GM10266 (cell line): ENCODE measurements around the gene PVR.

Experiments
- DNase-seq: peaks from one replicate; pipeline ENCODE4 v3.0.0; 2012; ENCODE audit errors: extremely low spot score
- TF ChIP-seq, protein P1 (sequence below): IDR thresholded peaks from 2 replicates; pipeline ENCODE4 v1.5.1; 2012; ENCODE audit warnings: mild to moderate bottlenecking, low read depth; ENCODE audit not compliant: control insufficient read depth, insufficient read depth; ENCODE audit errors: missing control alignments

Gene PVR

GRCh38 chr19:44640518-44640917 is 3.2 kb upstream of the PVR start:
- TF ChIP-seq, protein P1, sequence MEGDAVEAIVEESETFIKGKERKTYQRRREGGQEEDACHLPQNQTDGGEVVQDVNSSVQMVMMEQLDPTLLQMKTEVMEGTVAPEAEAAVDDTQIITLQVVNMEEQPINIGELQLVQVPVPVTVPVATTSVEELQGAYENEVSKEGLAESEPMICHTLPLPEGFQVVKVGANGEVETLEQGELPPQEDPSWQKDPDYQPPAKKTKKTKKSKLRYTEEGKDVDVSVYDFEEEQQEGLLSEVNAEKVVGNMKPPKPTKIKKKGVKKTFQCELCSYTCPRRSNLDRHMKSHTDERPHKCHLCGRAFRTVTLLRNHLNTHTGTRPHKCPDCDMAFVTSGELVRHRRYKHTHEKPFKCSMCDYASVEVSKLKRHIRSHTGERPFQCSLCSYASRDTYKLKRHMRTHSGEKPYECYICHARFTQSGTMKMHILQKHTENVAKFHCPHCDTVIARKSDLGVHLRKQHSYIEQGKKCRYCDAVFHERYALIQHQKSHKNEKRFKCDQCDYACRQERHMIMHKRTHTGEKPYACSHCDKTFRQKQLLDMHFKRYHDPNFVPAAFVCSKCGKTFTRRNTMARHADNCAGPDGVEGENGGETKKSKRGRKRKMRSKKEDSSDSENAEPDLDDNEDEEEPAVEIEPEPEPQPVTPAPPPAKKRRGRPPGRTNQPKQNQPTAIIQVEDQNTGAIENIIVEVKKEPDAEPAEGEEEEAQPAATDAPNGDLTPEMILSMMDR, result no peak
- DNase-seq, result no peak

GRCh38 chr19:44641501-44642265 is 2.0 kb upstream of the PVR start:
- DNase-seq, result no peak
- TF ChIP-seq, protein P1, result no peak

DNA sequence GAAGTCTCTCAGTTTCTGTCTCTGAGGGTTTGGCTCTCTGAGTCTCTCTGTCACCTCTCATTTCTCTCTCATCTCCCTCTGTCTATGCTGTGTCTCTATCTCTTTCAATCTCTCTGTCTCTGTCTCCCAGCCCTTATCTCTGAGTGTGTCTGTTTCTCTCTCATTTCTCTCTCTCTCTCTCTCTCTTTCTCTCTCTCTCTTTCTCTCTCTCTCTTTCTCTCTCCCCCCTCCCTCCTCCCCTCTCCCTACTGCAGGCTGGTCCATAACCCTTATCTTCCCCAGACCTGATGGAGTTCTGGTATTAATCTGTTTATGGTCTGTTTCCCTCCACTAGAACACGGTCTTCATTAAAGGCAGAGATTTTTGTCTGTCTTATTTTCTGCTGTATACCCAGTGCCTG is 1.3 kb upstream of the PVR start:
- TF ChIP-seq, protein P1, result no peak
- no peak for DNase-seq

GRCh38 chr19:44644402-44645016 is 799 bp downstream of the PVR start:
- peak; percentile 63 for DNase-seq
- TF ChIP-seq, protein P1, result no peak

- no peak for DNase-seq
- TF ChIP-seq, protein P1, result no peak
Observed at GRCh38 chr19:44645407-44646048, 1.8 kb downstream of the PVR start.

- TF ChIP-seq, protein P1, result no peak
- DNase-seq, result no peak
Observed at GRCh38 chr19:44646049-44646416, 2.3 kb downstream of the PVR start.

DNA sequence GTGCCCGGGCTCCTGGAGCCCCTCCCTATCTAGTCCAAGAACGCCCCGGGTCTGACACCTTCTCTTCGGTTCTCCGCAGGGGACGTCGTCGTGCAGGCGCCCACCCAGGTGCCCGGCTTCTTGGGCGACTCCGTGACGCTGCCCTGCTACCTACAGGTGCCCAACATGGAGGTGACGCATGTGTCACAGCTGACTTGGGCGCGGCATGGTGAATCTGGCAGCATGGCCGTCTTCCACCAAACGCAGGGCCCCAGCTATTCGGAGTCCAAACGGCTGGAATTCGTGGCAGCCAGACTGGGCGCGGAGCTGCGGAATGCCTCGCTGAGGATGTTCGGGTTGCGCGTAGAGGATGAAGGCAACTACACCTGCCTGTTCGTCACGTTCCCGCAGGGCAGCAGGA is 3.4 kb downstream of the PVR start:
- no peak for DNase-seq
- TF ChIP-seq, protein P1, result no peak
